Measurements from ENCODE around the gene SLC6A7.

DNA sequence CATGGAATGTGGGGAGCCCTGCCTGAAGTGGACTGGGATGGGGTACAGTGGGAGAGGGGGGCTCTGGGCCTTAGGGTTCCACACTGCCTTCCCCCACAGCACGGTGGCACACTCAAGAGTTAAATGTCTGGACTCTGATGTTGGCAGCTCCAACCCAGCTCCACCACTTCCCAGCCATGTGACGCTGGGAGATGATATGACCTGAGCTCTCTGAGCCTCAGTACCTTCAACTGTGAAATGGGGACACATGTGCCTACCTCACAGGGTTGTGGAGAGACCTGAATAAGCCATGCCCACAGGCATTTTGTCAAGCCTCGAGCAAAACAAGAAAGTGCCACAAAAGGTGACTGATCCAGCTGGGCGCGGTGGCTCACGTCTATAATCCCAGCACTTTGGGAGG, 30.8 kb upstream of the SLC6A7 start:
- TF ChIP-seq, protein P1, sequence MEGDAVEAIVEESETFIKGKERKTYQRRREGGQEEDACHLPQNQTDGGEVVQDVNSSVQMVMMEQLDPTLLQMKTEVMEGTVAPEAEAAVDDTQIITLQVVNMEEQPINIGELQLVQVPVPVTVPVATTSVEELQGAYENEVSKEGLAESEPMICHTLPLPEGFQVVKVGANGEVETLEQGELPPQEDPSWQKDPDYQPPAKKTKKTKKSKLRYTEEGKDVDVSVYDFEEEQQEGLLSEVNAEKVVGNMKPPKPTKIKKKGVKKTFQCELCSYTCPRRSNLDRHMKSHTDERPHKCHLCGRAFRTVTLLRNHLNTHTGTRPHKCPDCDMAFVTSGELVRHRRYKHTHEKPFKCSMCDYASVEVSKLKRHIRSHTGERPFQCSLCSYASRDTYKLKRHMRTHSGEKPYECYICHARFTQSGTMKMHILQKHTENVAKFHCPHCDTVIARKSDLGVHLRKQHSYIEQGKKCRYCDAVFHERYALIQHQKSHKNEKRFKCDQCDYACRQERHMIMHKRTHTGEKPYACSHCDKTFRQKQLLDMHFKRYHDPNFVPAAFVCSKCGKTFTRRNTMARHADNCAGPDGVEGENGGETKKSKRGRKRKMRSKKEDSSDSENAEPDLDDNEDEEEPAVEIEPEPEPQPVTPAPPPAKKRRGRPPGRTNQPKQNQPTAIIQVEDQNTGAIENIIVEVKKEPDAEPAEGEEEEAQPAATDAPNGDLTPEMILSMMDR (conservative IDR thresholded peaks at IDR 0.05; ENCODE audit: low read depth, low read length) = no peak
- no peak for TF ChIP-seq EZH2 (IDR thresholded peaks at IDR 0.05; ENCODE audit: borderline replicate concordance, low read depth, low read length, poor library complexity, severe bottlenecking)
